H9 (cell line): ENCODE measurements around the gene FOXG1. TPM values are rescaled to one million over a fixed set of nuclear protein-coding genes. Genes with fewer than 3 reads are reported as not detected.

Source experiments
- DNase-seq: peaks from one replicate; pipeline ENCODE4 v3.0.0-alpha.2; 2017
- H2AFZ ChIP-seq: one replicate; pipeline ENCODE4 v1.6.1; 2013; ENCODE audit warnings: mild to moderate bottlenecking, low read length, control low read depth, moderate library complexity
- H2AK5ac ChIP-seq: 2 replicates; pipeline ENCODE4 v1.6.1; 2013; ENCODE audit warnings: low read length, control low read depth, mixed read lengths; ENCODE audit not compliant: insufficient read length
- H2BK120ac ChIP-seq: one replicate; pipeline ENCODE4 v1.6.1; 2013; ENCODE audit warnings: low read depth, mild to moderate bottlenecking, low read length, control low read depth, inconsistent platforms; ENCODE audit not compliant: poor library complexity, severe bottlenecking
- H2BK12ac ChIP-seq: 2 replicates; pipeline ENCODE4 v1.6.1; 2013; ENCODE audit warnings: low read length, control low read depth, mixed read lengths, low read depth; ENCODE audit not compliant: insufficient read length
- H2BK15ac ChIP-seq: 2 replicates; pipeline ENCODE4 v1.6.1; 2013; ENCODE audit warnings: low read depth, low read length, control low read depth
- H2BK20ac ChIP-seq: one replicate; pipeline ENCODE4 v1.6.1; 2013; ENCODE audit warnings: low read depth, mild to moderate bottlenecking, low read length, control low read depth, inconsistent platforms; ENCODE audit not compliant: poor library complexity, severe bottlenecking
- H2BK5ac ChIP-seq: 2 replicates; pipeline ENCODE4 v1.6.1; 2013; ENCODE audit warnings: low read length, control low read depth, mixed read lengths; ENCODE audit not compliant: insufficient read length
- H3K14ac ChIP-seq: 2 replicates; pipeline ENCODE4 v1.6.1; 2013; ENCODE audit warnings: low read length, control low read depth; ENCODE audit not compliant: insufficient read depth
- H3K18ac ChIP-seq: 2 replicates; pipeline ENCODE4 v1.6.1; 2013; ENCODE audit warnings: low read depth, mild to moderate bottlenecking, mixed read lengths, low read length, control low read depth; ENCODE audit not compliant: insufficient read length
- H3K23ac ChIP-seq: 2 replicates; pipeline ENCODE4 v1.6.1; 2013; ENCODE audit warnings: low read length, control low read depth, mixed read lengths, low read depth; ENCODE audit not compliant: insufficient read length
- H3K23me2 ChIP-seq: 2 replicates; pipeline ENCODE4 v1.6.1; 2013; ENCODE audit warnings: low read depth, mild to moderate bottlenecking, mixed read lengths, low read length, control low read depth; ENCODE audit not compliant: insufficient read length, poor library complexity, severe bottlenecking
- H3K27ac ChIP-seq: 2 replicates; pipeline ENCODE4 v1.5.1; 2013; ENCODE audit warnings: low read length, control low read depth, mixed read lengths, low read depth; ENCODE audit not compliant: insufficient read length
- H3K27me3 ChIP-seq: 2 replicates; pipeline ENCODE4 v1.6.1; 2013; ENCODE audit warnings: low read length, control low read depth, inconsistent platforms; ENCODE audit not compliant: insufficient read depth
- H3K4ac ChIP-seq: 2 replicates; pipeline ENCODE4 v1.6.1; 2013; ENCODE audit warnings: low read depth, mild to moderate bottlenecking, control low read depth, inconsistent platforms, low read length, moderate library complexity
- H3K4me1 ChIP-seq: 2 replicates; pipeline ENCODE4 v1.6.1; 2013; ENCODE audit warnings: low read length, control low read depth, inconsistent platforms; ENCODE audit not compliant: insufficient read depth
- H3K4me2 ChIP-seq: 2 replicates; pipeline ENCODE4 v1.6.1; 2013; ENCODE audit warnings: low read length, control low read depth, mixed read lengths; ENCODE audit not compliant: insufficient read length, insufficient read depth
- H3K56ac ChIP-seq: 2 replicates; pipeline ENCODE4 v1.6.1; 2013; ENCODE audit warnings: low read depth, mild to moderate bottlenecking, mixed read lengths, low read length, control low read depth; ENCODE audit not compliant: insufficient read length
- H3K79me1 ChIP-seq: 2 replicates; pipeline ENCODE4 v1.6.1; 2013; ENCODE audit warnings: low read depth, mild to moderate bottlenecking, moderate library complexity, low read length, control low read depth, inconsistent platforms; ENCODE audit not compliant: insufficient read depth, poor library complexity, severe bottlenecking
- H3K79me2 ChIP-seq: 2 replicates; pipeline ENCODE4 v1.6.1; 2013; ENCODE audit warnings: low read length, control low read depth, inconsistent platforms; ENCODE audit not compliant: insufficient read depth
- H3K9ac ChIP-seq: 2 replicates; pipeline ENCODE4 v1.6.1; 2013; ENCODE audit warnings: low read length, control low read depth, mixed read lengths; ENCODE audit not compliant: insufficient read length; ENCODE audit errors: extremely low read depth
- H3K9me3 ChIP-seq: one replicate; pipeline ENCODE4 v1.6.1; 2013; ENCODE audit warnings: low read depth, low read length, inconsistent platforms; ENCODE audit not compliant: control insufficient read depth
- H3T11ph ChIP-seq: one replicate; pipeline ENCODE4 v1.6.1; 2013; ENCODE audit warnings: mild to moderate bottlenecking, low read length, control low read depth, inconsistent platforms
- H4K20me1 ChIP-seq: one replicate; pipeline ENCODE4 v1.6.1; 2013; ENCODE audit not compliant: control insufficient read depth, insufficient read length, insufficient read depth
- H4K5ac ChIP-seq: 2 replicates; pipeline ENCODE4 v1.6.1; 2013; ENCODE audit warnings: low read depth, mild to moderate bottlenecking, mixed read lengths, low read length, control low read depth; ENCODE audit not compliant: insufficient read length
- H4K8ac ChIP-seq: replicated peaks from 2 replicates; pipeline ENCODE4 v1.6.1; 2013; ENCODE audit warnings: low read length, control low read depth, mixed read lengths, low read depth; ENCODE audit not compliant: insufficient read length
- H4K91ac ChIP-seq: 2 replicates; pipeline ENCODE4 v1.6.1; 2013; ENCODE audit warnings: low read depth, mild to moderate bottlenecking, moderate library complexity, mixed read lengths, low read length, control low read depth; ENCODE audit not compliant: insufficient read length
- H3K27ac Mint-ChIP-seq, 3 experiments: 2 replicates in 2 of 3; 3 replicates in 1 of 3; pipeline ENCODE4 v1.8.0; 2020 to 2021; ENCODE audit warnings: mixed read lengths in 3 of 3, mild to moderate bottlenecking in 1 of 3, moderate library complexity in 1 of 3
- H3K27me3 Mint-ChIP-seq: 2 replicates; pipeline ENCODE4 v1.8.0; 2021; ENCODE audit warnings: low read depth, mild to moderate bottlenecking, moderate library complexity, mixed read lengths
- H3K36me3 Mint-ChIP-seq, 3 experiments: 2 replicates in 2 of 3; 3 replicates in 1 of 3; pipeline ENCODE4 v1.8.0; 2020 to 2021; ENCODE audit warnings: low read depth in 3 of 3, mixed read lengths in 3 of 3; ENCODE audit not compliant: insufficient read depth in 1 of 3
- H3K4me1 Mint-ChIP-seq, 2 experiments: 2 replicates each; pipeline ENCODE4 v1.8.0; 2020; ENCODE audit warnings: mixed read lengths in 2 of 2
- H3K4me3 Mint-ChIP-seq, 2 experiments: 2 replicates in 1 of 2; 3 replicates in 1 of 2; pipeline ENCODE4 v1.8.0; 2020 to 2021; ENCODE audit warnings: mild to moderate bottlenecking in 2 of 2, mixed read lengths in 2 of 2, moderate library complexity in 1 of 2
- H3K9me3 Mint-ChIP-seq, 2 experiments: 2 replicates in 1 of 2; 3 replicates in 1 of 2; pipeline ENCODE4 v1.8.0; 2020; ENCODE audit warnings: mild to moderate bottlenecking in 2 of 2, mixed read lengths in 2 of 2, moderate library complexity in 1 of 2
- WGBS: extraction: QIAGEN DNeasy Blood & Tissue Kit; methylation state at CpG from one replicate; pipeline ENCODE4 v1.1.7; 2013; ENCODE audit warnings: missing lambda C conversion rate, low lambda C conversion rate, mixed read lengths; ENCODE audit not compliant: insufficient read length; ENCODE audit errors: extremely low coverage; 5-methylcytosine and 5-hydroxymethylcytosine counted together
- total RNA-seq: library from RNA; stranded (reverse); gene quantifications from 2 replicates; pipeline ENCODE4 v1.2.1, GENCODE V29; 2021
- TF ChIP-seq, protein P1 (sequence below): fragments of 200-600 bp; sonication (generic); conservative IDR thresholded peaks from 3 replicates; pipeline ENCODE4 v1.8.0; 2021; ENCODE audit warnings: antibody characterized with exemption, mild to moderate bottlenecking

Gene FOXG1
- total RNA-seq, 1 experiment from 2014 or later = 0.11 TPM

DNA sequence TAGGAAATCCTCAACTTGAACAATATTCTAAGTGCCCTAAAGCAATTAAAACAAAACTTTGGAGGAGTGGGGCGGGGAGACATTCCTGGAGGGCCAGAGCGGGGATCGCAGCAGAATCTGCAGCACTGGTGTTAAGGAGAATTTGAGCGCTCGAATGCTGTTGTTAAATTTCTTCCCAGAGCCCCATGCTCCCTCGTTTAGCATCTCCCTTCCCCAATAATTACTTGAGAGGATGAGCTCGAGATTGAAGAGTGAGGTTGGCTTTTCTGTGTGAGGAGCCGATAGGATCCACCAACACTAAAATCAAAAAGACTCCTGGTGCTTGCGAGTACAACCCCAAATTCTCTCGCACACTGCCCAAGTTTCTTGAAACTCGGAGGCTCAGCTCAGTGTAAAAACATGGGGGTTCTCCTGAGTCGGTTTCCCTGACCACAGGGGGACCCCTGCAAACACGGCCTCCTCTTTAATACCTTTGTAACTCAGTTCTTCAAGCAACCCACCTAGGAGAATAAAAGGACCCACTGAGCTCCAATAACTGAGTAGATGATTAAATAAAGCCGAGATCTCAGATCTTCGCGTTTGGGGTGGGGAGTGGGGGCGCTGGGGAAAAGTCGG lies 10.2 kb upstream of the FOXG1 start:
- Histone ChIP-seq H3K9ac (no peak overlapping the region), H4K91ac (no peak overlapping the region), H3K79me1 (no peaks in the 10 kb centered on the region), H3K9me3 (no peaks in the 10 kb centered on the region), H3K18ac (no peak overlapping the region), H2BK20ac (no peak overlapping the region), H4K5ac (no peak overlapping the region), H2BK12ac (no peak overlapping the region), H3K79me2 (no peaks in the 10 kb centered on the region), H3T11ph (no peak overlapping the region), H3K4me1 (peaks cover 5% of the 10 kb centered on the region; the same call in 1 of the 2 replicates), H3K23ac (no peak overlapping the region), H3K27ac (no peak overlapping the region), H4K8ac (no peak overlapping the region), H2AK5ac (no peak overlapping the region), H3K4ac (no peak overlapping the region), H3K23me2 (peaks cover 4% of the 10 kb centered on the region), H3K4me2 (peak overlapping the region; percentile 71), H3K27me3 (peaks cover 65% of the 10 kb centered on the region), H2BK120ac (no peak overlapping the region), H2AFZ (no peak overlapping the region), H2BK15ac (no peak overlapping the region), H3K56ac (no peak overlapping the region), H3K14ac (no peak overlapping the region), H2BK5ac (no peak overlapping the region), H4K20me1 (no peaks in the 10 kb centered on the region)
- Mint-ChIP-seq H3K36me3 (no peaks in the 10 kb centered on the region), H3K4me1 (peaks cover 16 to 48% of the 10 kb centered on the region in 2 experiments), H3K4me3 (peak overlapping the region in 1 of 2 experiments; percentile 80; a peak in 4 of 5 replicates), H3K27me3 (peaks cover 80% of the 10 kb centered on the region), H3K9me3 (peaks cover 2 to 5% of the 10 kb centered on the region in 2 experiments; a peak in 4 of 5 replicates), H3K27ac (no peak overlapping the region)
- WGBS = no CpG with 5 or more reads among the region's 18 CpGs
- no peak for DNase-seq
- TF ChIP-seq, protein P1, sequence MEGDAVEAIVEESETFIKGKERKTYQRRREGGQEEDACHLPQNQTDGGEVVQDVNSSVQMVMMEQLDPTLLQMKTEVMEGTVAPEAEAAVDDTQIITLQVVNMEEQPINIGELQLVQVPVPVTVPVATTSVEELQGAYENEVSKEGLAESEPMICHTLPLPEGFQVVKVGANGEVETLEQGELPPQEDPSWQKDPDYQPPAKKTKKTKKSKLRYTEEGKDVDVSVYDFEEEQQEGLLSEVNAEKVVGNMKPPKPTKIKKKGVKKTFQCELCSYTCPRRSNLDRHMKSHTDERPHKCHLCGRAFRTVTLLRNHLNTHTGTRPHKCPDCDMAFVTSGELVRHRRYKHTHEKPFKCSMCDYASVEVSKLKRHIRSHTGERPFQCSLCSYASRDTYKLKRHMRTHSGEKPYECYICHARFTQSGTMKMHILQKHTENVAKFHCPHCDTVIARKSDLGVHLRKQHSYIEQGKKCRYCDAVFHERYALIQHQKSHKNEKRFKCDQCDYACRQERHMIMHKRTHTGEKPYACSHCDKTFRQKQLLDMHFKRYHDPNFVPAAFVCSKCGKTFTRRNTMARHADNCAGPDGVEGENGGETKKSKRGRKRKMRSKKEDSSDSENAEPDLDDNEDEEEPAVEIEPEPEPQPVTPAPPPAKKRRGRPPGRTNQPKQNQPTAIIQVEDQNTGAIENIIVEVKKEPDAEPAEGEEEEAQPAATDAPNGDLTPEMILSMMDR = no peak
